Activated naive CD8-positive, alpha-beta T cell treated with anti-CD3 and anti-CD28 coated beads, Interleukin-2, amount 10 ng/mL, durations not matched to agents 7 days and 5 days (primary cell): ENCODE results near the gene PDAP1. TPM values are rescaled to one million over a fixed set of nuclear protein-coding genes. Genes with fewer than 3 reads are reported as not detected.
A peak's percentile ranks its signal among the peaks of the same experiment; 100 is the strongest.

Experiments
- ATAC-seq: fragments of 150-1000 bp; cut with Tn5 transposase; one replicate; pipeline ENCODE4 v1.10.0; 2021; ENCODE audit warnings: low read depth, moderate library complexity
- POLR2A ChIA-PET: fragments of 350-600 bp; sonication (Branson Sonifier 250); formaldehyde crosslinking; loops from one replicate; lab custom pipeline; 2021; ENCODE audit warnings: antibody characterized with exemption; lab: Charles Lee
- DNase-seq: peaks from one replicate; pipeline ENCODE4 v3.0.0; 2021
- H3K27ac Mint-ChIP-seq: one replicate; pipeline ENCODE4 v1.8.0; 2022; ENCODE audit warnings: mild to moderate bottlenecking, mixed read lengths
- H3K27me3 Mint-ChIP-seq: one replicate; pipeline ENCODE4 v1.8.0; 2022; ENCODE audit warnings: mild to moderate bottlenecking, moderate library complexity, mixed read lengths
- H3K36me3 Mint-ChIP-seq: one replicate; pipeline ENCODE4 v1.8.0; 2021; ENCODE audit warnings: mild to moderate bottlenecking, mixed read lengths
- H3K4me1 Mint-ChIP-seq: one replicate; pipeline ENCODE4 v1.8.0; 2021; ENCODE audit warnings: mixed read lengths
- H3K4me3 Mint-ChIP-seq: one replicate; pipeline ENCODE4 v1.8.0; 2022; ENCODE audit warnings: mild to moderate bottlenecking, moderate library complexity, mixed read lengths
- H3K9me3 Mint-ChIP-seq: one replicate; pipeline ENCODE4 v1.8.0; 2021; ENCODE audit warnings: mixed read lengths
- total RNA-seq, 2 experiments: library from RNA; stranded (reverse); gene quantifications; one replicate each; pipeline ENCODE4 v1.2.3, GENCODE V29; 2021

Gene PDAP1
- total RNA-seq, 2 experiments from 2014 or later = 87.1 to 93.5 TPM

GRCh38 chr7:99399597-99399996 is 8.8 kb downstream of the PDAP1 start:
- Mint-ChIP-seq H3K27ac (peak overlapping the region; percentile 55), H3K4me3 (no peak overlapping the region), H3K9me3 (no peaks in the 10 kb centered on the region), H3K27me3 (no peaks in the 10 kb centered on the region), H3K4me1 (peaks cover 8% of the 10 kb centered on the region), H3K36me3 (peaks cover 26% of the 10 kb centered on the region)
- DNase-seq = no peak
- POLR2A ChIA-PET = interaction anchor here (1.5 to 3.6 kb wide), 2 partner anchors 8 to 19 kb away, joined by 4 to 23 read pairs; partner anchors contain the start of genes BUD31 and PDAP1
- no peak for ATAC-seq

GRCh38 chr7:99398891-99399445 is 9.4 kb downstream of the PDAP1 start:
- H3K27me3 Mint-ChIP-seq = no peaks in the 10 kb centered on the region
- peak overlapping the region; percentile 55 for H3K27ac Mint-ChIP-seq
- no peak for ATAC-seq
- peaks cover 22% of the 10 kb centered on the region for H3K36me3 Mint-ChIP-seq
- peaks cover 6% of the 10 kb centered on the region for H3K4me1 Mint-ChIP-seq
- no peaks in the 10 kb centered on the region for H3K9me3 Mint-ChIP-seq
- DNase-seq = no peak
- no peak overlapping the region for H3K4me3 Mint-ChIP-seq
- POLR2A ChIA-PET = interaction anchor here (3.6 kb wide), 1 partner anchor 9 kb away, joined by 23 read pairs; the partner anchor contains the start of genes BUD31 and PDAP1

GRCh38 chr7:99397297-99397983 is 11.0 kb downstream of the PDAP1 start:
- Mint-ChIP-seq H3K36me3 (peaks cover 16% of the 10 kb centered on the region), H3K27me3 (no peaks in the 10 kb centered on the region), H3K4me1 (peaks cover 8% of the 10 kb centered on the region), H3K4me3 (no peak overlapping the region), H3K27ac (peak overlapping the region; percentile 43), H3K9me3 (no peaks in the 10 kb centered on the region)
- POLR2A ChIA-PET = interaction anchor here (1.0 to 3.6 kb wide), 2 partner anchors 9 to 10 kb away, joined by 3 to 23 read pairs; partner anchors contain the start of genes BUD31 and PDAP1
- DNase-seq (no peak), ATAC-seq (no peak)

GRCh38 chr7:99396418-99397296 is 11.7 kb downstream of the PDAP1 start:
- peaks cover 10% of the 10 kb centered on the region for H3K4me1 Mint-ChIP-seq
- POLR2A ChIA-PET = interaction anchor here (1.0 kb wide), 1 partner anchor 10 kb away, joined by 3 read pairs; no protein-coding TSS in a partner anchor

GRCh38 chr7:99395616-99396327 is 12.6 kb downstream of the PDAP1 start:
- Mint-ChIP-seq H3K9me3 (no peaks in the 10 kb centered on the region), H3K36me3 (peaks cover 12% of the 10 kb centered on the region), H3K4me3 (no peak overlapping the region), H3K27me3 (no peaks in the 10 kb centered on the region), H3K4me1 (peaks cover 13% of the 10 kb centered on the region), H3K27ac (peak overlapping the region; percentile 30)
- ATAC-seq = no peak
- DNase-seq = no peak
- POLR2A ChIA-PET = interaction anchor here (7.3 kb wide), 1 partner anchor 12 kb away, joined by 67 read pairs; the partner anchor contains the start of genes BUD31 and PDAP1

More at GRCh38 chr7:99396418-99397296, 11.7 kb downstream of the PDAP1 start:
- no peak for ATAC-seq
- no peaks in the 10 kb centered on the region for H3K9me3 Mint-ChIP-seq
- no peak overlapping the region for H3K4me3 Mint-ChIP-seq
- H3K27ac Mint-ChIP-seq = peak overlapping the region; percentile 21
- peaks cover 16% of the 10 kb centered on the region for H3K36me3 Mint-ChIP-seq
- DNase-seq = no peak
- no peaks in the 10 kb centered on the region for H3K27me3 Mint-ChIP-seq

GRCh38 chr7:99394188-99394502 is 14.3 kb downstream of the PDAP1 start:
- Mint-ChIP-seq H3K27me3 (no peaks in the 10 kb centered on the region), H3K9me3 (no peaks in the 10 kb centered on the region), H3K36me3 (peaks cover 16% of the 10 kb centered on the region), H3K4me1 (peaks cover 13% of the 10 kb centered on the region), H3K4me3 (no peak overlapping the region), H3K27ac (peak overlapping the region; percentile 30)
- DNase-seq (no peak), ATAC-seq (no peak)
- POLR2A ChIA-PET = interaction anchor here (0.6 to 7.3 kb wide), 4 partner anchors 13 to 1165 kb away, joined by 4 to 67 read pairs (median 22); partner anchors contain the start of genes ARPC1B, BUD31 and PDAP1

GRCh38 chr7:99393355-99394187 is 14.8 kb downstream of the PDAP1 start:
- Mint-ChIP-seq H3K4me1 (peaks cover 13% of the 10 kb centered on the region), H3K27ac (peak overlapping the region; percentile 82), H3K27me3 (no peaks in the 10 kb centered on the region), H3K9me3 (no peaks in the 10 kb centered on the region), H3K4me3 (peak overlapping the region; percentile 69), H3K36me3 (peaks cover 16% of the 10 kb centered on the region)
- ATAC-seq (no peak), DNase-seq (no peak)
- POLR2A ChIA-PET = interaction anchor here (0.5 to 7.3 kb wide), 6 partner anchors 8 to 1166 kb away, joined by 3 to 67 read pairs (median 7); partner anchors contain the start of genes ARPC1B, BUD31 and PDAP1

GRCh38 chr7:99392659-99393354 is 15.6 kb downstream of the PDAP1 start:
- no peaks in the 10 kb centered on the region for H3K27me3 Mint-ChIP-seq
- POLR2A ChIA-PET = interaction anchor here (0.5 to 7.3 kb wide), 6 partner anchors 8 to 37 kb away, joined by 3 to 67 read pairs (median 7); partner anchors contain the start of genes ARPC1B, BUD31 and PDAP1
- H3K27ac Mint-ChIP-seq = peak overlapping the region; percentile 82
- peak; percentile 90 for ATAC-seq
- peak; percentile 84 for DNase-seq
- H3K4me3 Mint-ChIP-seq = peak overlapping the region; percentile 69
- H3K36me3 Mint-ChIP-seq = peaks cover 17% of the 10 kb centered on the region
- H3K4me1 Mint-ChIP-seq = peaks cover 13% of the 10 kb centered on the region
- no peaks in the 10 kb centered on the region for H3K9me3 Mint-ChIP-seq

- Mint-ChIP-seq H3K4me1 (peaks cover 13% of the 10 kb centered on the region), H3K27me3 (no peaks in the 10 kb centered on the region), H3K36me3 (peaks cover 18% of the 10 kb centered on the region), H3K27ac (peak overlapping the region; percentile 32), H3K9me3 (no peaks in the 10 kb centered on the region), H3K4me3 (peak overlapping the region; percentile 25)
- ATAC-seq = no peak
- POLR2A ChIA-PET = interaction anchor here (0.9 to 7.3 kb wide), 6 partner anchors 9 to 18 kb away, joined by 3 to 67 read pairs (median 4); partner anchors contain the start of genes ARPC1B, BUD31 and PDAP1
- DNase-seq = no peak
Measured at GRCh38 chr7:99392046-99392445, 16.4 kb downstream of the PDAP1 start.

- H3K9me3 Mint-ChIP-seq = no peaks in the 10 kb centered on the region
- no peak overlapping the region for H3K4me3 Mint-ChIP-seq
- H3K27me3 Mint-ChIP-seq = no peaks in the 10 kb centered on the region
- ATAC-seq = no peak
- peaks cover 19% of the 10 kb centered on the region for H3K36me3 Mint-ChIP-seq
- no peak for DNase-seq
- no peak overlapping the region for H3K27ac Mint-ChIP-seq
- H3K4me1 Mint-ChIP-seq = peaks cover 13% of the 10 kb centered on the region
- POLR2A ChIA-PET = interaction anchor here (1.1 to 7.3 kb wide), 7 partner anchors 9 to 65 kb away, joined by 3 to 67 read pairs (median 4); partner anchors contain the start of genes ARPC1A, ARPC1B, BUD31 and PDAP1
Measured at GRCh38 chr7:99390941-99391602, 17.3 kb downstream of the PDAP1 start.

- Mint-ChIP-seq H3K4me1 (peaks cover 13% of the 10 kb centered on the region), H3K27ac (no peak overlapping the region), H3K36me3 (peaks cover 19% of the 10 kb centered on the region), H3K27me3 (no peaks in the 10 kb centered on the region), H3K9me3 (no peaks in the 10 kb centered on the region), H3K4me3 (no peak overlapping the region)
- POLR2A ChIA-PET = interaction anchor here (0.7 to 7.3 kb wide), 5 partner anchors 9 to 168 kb away, joined by 3 to 67 read pairs (median 4); partner anchors contain the start of genes ARPC1A, BUD31 and PDAP1
- no peak for ATAC-seq
- DNase-seq = no peak
Measured at GRCh38 chr7:99389772-99390171, 18.6 kb downstream of the PDAP1 start.
